GM13977 (cell line): Measurements from ENCODE around the gene HIVEP2.

ENCODE experiments used
- DNase-seq: peaks from one replicate; pipeline ENCODE4 v3.0.0; 2012; ENCODE audit warnings: low spot score
- in situ Hi-C: fragments of 300-500 bp; cut with MboI; formaldehyde crosslinking; loops from one replicate; pipeline ENCODE4 v1.12.0; 2022; ENCODE audit warnings: low sequenced_read_pairs, low pct_unique_long_range_greater_than_20kb, mixed read lengths, inconsistent platforms; ENCODE audit not compliant: unreplicated experiment
- TF ChIP-seq, protein P1 (sequence below): IDR thresholded peaks from 2 replicates; pipeline ENCODE4 v1.5.1; 2012; ENCODE audit warnings: mild to moderate bottlenecking, control low read depth; ENCODE audit not compliant: insufficient read depth; ENCODE audit errors: extremely low read depth, missing control alignments

HIVEP2 gene

DNA sequence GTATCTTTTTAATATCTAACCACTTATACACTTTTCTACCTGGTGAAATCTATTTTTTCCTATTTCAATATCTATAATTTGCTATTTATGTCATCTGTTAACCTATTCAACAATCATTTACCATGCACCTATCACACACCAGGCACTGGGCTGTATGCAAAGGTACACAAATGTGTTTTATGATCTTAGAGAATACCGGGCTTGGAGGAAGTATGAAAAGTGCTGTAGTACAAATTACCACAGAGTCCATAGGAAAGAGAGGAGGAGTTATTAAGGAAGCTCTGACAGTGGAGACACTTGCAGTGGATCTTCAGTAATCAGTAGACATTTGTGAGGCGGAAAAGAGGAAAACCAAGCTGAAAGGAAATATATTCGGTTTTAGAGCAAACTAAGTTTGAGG lies 96.0 kb downstream of the HIVEP2 start:
- TF ChIP-seq, protein P1, sequence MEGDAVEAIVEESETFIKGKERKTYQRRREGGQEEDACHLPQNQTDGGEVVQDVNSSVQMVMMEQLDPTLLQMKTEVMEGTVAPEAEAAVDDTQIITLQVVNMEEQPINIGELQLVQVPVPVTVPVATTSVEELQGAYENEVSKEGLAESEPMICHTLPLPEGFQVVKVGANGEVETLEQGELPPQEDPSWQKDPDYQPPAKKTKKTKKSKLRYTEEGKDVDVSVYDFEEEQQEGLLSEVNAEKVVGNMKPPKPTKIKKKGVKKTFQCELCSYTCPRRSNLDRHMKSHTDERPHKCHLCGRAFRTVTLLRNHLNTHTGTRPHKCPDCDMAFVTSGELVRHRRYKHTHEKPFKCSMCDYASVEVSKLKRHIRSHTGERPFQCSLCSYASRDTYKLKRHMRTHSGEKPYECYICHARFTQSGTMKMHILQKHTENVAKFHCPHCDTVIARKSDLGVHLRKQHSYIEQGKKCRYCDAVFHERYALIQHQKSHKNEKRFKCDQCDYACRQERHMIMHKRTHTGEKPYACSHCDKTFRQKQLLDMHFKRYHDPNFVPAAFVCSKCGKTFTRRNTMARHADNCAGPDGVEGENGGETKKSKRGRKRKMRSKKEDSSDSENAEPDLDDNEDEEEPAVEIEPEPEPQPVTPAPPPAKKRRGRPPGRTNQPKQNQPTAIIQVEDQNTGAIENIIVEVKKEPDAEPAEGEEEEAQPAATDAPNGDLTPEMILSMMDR: no peak
- in situ Hi-C loops: no loop called here

DNA sequence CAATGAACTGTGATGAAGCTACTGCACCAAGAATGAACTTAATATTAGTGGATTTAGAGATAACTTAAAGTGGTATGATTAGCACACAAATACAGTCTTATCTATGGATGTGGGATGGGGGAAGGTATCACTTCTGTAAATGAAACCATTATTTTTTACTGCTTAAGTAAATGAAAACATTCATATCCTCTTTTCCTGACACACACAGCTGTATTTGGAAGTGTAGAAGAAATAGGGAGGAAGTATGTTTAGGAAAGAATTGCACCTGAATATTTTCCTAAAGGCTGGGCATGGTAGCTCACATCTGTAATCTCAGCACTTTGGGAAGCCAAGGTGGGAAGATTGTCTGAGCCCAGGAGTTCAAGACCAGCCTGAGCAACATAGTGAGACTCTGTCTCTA lies 96.8 kb downstream of the HIVEP2 start:
- DNase-seq: no peak
- in situ Hi-C loops: no loop called here
- TF ChIP-seq, protein P1: no peak

More for the DNA sequence above, 96.0 kb downstream of the HIVEP2 start:
- no peak for DNase-seq

DNA sequence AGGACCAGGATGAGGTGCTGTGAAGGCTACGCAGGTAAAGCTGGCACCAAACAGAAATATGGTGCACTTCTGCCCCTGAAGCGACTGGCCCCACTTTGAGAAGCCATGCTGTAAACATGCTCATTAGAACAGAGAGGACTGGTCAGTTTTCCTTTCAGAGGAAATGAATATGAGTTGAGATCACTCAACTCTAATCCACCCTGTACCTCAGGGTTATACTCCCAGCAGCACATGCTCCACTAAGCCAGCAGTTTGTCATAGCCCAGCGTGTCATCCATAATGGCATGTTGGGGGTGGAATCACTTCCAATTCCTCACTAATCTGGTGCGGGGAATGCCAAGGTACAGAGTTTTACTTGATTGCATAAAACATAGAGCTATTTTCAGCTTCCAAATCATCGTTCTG lies 98.1 kb downstream of the HIVEP2 start:
- in situ Hi-C loops: no loop called here
- no peak for DNase-seq
- TF ChIP-seq, protein P1: no peak

DNA sequence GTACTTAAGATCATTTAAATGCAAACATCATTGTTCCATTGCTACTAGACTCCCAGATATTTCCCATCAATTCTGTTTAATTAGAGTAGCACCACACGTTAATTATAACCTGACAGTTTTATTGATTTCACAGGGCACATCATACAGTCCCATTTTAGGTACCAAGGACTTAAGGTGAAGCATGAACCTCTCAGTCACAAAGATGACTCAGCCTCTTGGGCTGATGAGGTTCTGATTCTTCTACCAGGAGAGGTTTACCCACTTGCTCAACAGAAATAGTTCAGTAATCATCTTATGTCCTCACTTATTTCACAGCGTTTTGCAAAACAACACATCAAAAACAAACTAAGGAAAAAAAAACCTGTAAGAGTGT lies 98.5 kb downstream of the HIVEP2 start:
- no peak for DNase-seq
- in situ Hi-C loops: no loop called here
- TF ChIP-seq, protein P1: no peak

DNA sequence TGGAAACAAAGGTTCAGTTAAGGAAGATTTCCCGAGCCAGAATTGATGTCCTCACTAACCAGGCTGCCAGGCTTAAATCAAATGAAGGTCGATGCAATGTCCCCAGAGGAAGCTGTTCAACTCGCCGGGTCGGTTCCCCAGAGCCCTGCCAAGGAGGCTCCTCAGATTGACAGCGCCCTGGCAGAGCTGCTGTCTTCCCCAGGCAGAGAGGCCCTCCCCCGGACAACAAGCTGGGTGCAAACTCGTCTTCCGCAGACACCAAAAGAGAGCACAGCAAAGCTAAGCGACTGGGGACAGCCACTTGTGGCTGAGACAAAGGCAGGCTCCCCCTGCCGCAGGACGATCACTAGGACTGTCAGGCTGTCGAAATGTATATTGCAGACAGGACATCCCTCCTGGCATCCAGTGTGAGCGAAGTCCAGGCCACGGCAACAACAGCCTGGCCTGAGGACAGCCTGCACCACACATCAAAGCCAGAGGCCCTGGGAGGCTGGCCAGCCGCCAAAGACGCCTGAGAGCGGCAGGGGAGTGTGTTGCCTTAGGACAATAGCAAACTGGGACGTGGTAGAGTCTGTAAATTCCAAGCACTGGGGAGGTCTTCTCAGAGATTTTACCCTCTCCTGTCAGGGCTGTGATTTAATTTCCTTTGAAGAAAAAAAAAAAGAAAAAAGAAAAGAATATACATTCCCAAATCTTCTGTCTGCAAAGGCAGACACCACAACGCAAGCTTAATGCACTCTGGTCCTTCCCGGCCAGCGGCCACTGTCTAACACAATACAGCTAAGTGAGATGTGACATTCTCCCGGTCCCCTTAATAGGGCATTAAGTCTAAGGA lies 99.1 kb downstream of the HIVEP2 start:
- in situ Hi-C loops: no loop called here
- TF ChIP-seq, protein P1: no peak

DNA sequence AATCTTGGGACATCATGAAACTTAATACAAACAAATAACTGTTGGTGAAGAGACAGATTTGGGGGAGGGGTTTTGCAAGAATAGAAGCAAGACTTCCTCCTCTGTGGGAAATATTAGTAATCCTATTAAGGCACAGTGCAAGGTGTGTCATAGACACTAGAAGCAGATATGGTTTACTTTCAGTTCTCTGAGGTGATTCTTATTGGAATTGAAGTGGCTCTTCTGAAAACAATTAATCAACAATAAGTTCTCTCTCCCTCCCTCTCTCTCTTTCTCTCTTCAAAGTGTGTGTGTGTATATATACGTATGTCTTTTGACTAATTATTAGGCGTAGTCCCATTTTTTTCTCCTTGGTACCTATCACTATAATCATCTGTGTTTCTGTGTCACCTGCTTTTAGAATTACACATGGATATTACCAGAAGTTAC lies 99.8 kb downstream of the HIVEP2 start:
- TF ChIP-seq, protein P1: no peak
- no peak for DNase-seq
- in situ Hi-C loops: no loop called here

More for the DNA sequence above, 99.1 kb downstream of the HIVEP2 start:
- no peak for DNase-seq
